ENCODE data around the gene DDX47.

DNA sequence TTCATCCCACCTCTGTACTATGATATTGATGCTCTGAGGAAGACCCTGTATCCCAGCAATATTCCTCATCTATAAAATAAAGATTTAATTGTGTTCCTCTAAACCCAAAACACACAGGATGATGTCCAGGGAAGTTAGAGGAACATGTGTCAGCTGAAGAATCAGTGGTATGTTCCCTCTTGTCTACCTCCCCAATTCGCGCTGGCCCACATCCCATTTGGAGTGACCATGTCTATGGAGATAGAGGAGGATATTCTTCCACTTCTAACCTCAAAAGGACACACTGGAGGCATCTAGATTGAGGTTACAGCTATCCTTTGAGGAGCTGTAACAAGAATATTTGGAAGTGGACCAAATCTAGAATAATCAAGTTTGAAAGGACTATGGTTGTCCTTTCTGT lies 29.0 kb upstream of the DDX47 start:
- TF ChIP-seq YY1 (IDR thresholded peaks at IDR 0.05) (no peak), EGR1 (IDR thresholded peaks at IDR 0.05; ENCODE audit: low read depth in 2 of 2) (no peak), RAD21 (IDR thresholded peaks at IDR 0.05) (no peak)
- TF ChIP-seq, protein P1, sequence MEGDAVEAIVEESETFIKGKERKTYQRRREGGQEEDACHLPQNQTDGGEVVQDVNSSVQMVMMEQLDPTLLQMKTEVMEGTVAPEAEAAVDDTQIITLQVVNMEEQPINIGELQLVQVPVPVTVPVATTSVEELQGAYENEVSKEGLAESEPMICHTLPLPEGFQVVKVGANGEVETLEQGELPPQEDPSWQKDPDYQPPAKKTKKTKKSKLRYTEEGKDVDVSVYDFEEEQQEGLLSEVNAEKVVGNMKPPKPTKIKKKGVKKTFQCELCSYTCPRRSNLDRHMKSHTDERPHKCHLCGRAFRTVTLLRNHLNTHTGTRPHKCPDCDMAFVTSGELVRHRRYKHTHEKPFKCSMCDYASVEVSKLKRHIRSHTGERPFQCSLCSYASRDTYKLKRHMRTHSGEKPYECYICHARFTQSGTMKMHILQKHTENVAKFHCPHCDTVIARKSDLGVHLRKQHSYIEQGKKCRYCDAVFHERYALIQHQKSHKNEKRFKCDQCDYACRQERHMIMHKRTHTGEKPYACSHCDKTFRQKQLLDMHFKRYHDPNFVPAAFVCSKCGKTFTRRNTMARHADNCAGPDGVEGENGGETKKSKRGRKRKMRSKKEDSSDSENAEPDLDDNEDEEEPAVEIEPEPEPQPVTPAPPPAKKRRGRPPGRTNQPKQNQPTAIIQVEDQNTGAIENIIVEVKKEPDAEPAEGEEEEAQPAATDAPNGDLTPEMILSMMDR (IDR thresholded peaks at IDR 0.05; ENCODE audit: low read depth, low read length, missing input control): no peak
